GM23338 (cell line): ENCODE measurements around the gene GAS2. TPM values are rescaled to one million over a fixed set of nuclear protein-coding genes. Genes with fewer than 3 reads are reported as not detected.

ENCODE experiments used
- ATAC-seq: fragments of 200-7000 bp; cut with Tn5 transposase; 3 replicates; pipeline ENCODE4 v1.9.1; 2020
- DNase-seq: peaks from one replicate; pipeline ENCODE4 v3.0.0-alpha.2; 2015; ENCODE audit warnings: low spot score
- H2AFZ ChIP-seq: fragments of 200-600 bp; sonication (generic); 2 replicates; pipeline ENCODE4 v1.8.0; 2016; ENCODE audit warnings: antibody characterized with exemption, mild to moderate bottlenecking, moderate library complexity
- H3F3A ChIP-seq: fragments of 200-600 bp; sonication (generic); replicated peaks from 2 replicates; pipeline ENCODE4 v1.8.0; 2017; ENCODE audit warnings: antibody characterized with exemption, mixed run types, low read depth
- H3K27ac ChIP-seq: fragments of 200-600 bp; sonication (generic); 2 replicates; pipeline ENCODE4 v1.6.1; 2016; ENCODE audit warnings: low read depth
- H3K27me3 ChIP-seq: fragments of 200-600 bp; sonication (generic); 2 replicates; pipeline ENCODE4 v1.8.0; 2016; ENCODE audit warnings: mild to moderate bottlenecking, mixed run types, moderate library complexity; ENCODE audit not compliant: insufficient read depth
- H3K36me3 ChIP-seq: fragments of 200-600 bp; sonication (generic); 2 replicates; pipeline ENCODE4 v1.8.0; 2016; ENCODE audit warnings: mild to moderate bottlenecking; ENCODE audit not compliant: insufficient read depth
- H3K4me1 ChIP-seq: fragments of 200-600 bp; sonication (generic); 2 replicates; pipeline ENCODE4 v1.8.0; 2016; ENCODE audit warnings: mild to moderate bottlenecking, moderate library complexity; ENCODE audit not compliant: insufficient read depth
- H3K4me2 ChIP-seq: fragments of 200-600 bp; sonication (generic); 2 replicates; pipeline ENCODE4 v1.7.1; 2017; ENCODE audit warnings: mixed run types
- H3K4me3 ChIP-seq: fragments of 200-600 bp; sonication (generic); 2 replicates; pipeline ENCODE4 v1.6.1; 2016; ENCODE audit warnings: mixed run types
- H3K79me2 ChIP-seq: fragments of 200-600 bp; sonication (generic); replicated peaks from 2 replicates; pipeline ENCODE4 v1.8.0; 2017; ENCODE audit warnings: mild to moderate bottlenecking; ENCODE audit not compliant: insufficient read depth
- H3K9me2 ChIP-seq: fragments of 200-600 bp; sonication (generic); 2 replicates; pipeline ENCODE4 v1.8.0; 2017; ENCODE audit not compliant: insufficient read depth
- H4K20me1 ChIP-seq: fragments of 200-600 bp; sonication (generic); replicated peaks from 2 replicates; pipeline ENCODE4 v1.8.0; 2017; ENCODE audit warnings: mild to moderate bottlenecking; ENCODE audit not compliant: insufficient read depth
- H3K27ac Mint-ChIP-seq: 2 replicates; pipeline ENCODE4 v1.8.0; 2020; ENCODE audit warnings: inconsistent platforms, mild to moderate bottlenecking, moderate library complexity, mixed read lengths
- H3K27me3 Mint-ChIP-seq: 3 replicates; pipeline ENCODE4 v1.8.0; 2022; ENCODE audit warnings: low read depth, mild to moderate bottlenecking, moderate library complexity, mixed read lengths, inconsistent platforms; ENCODE audit not compliant: insufficient read depth, poor library complexity
- H3K36me3 Mint-ChIP-seq: 3 replicates; pipeline ENCODE4 v1.8.0; 2021; ENCODE audit warnings: low read depth, mild to moderate bottlenecking, inconsistent platforms, moderate library complexity, mixed read lengths
- H3K4me1 Mint-ChIP-seq: 3 replicates; pipeline ENCODE4 v1.8.0; 2020; ENCODE audit warnings: mild to moderate bottlenecking, inconsistent platforms, mixed read lengths
- H3K4me3 Mint-ChIP-seq: 3 replicates; pipeline ENCODE4 v1.8.0; 2021; ENCODE audit warnings: moderate library complexity, mild to moderate bottlenecking, inconsistent platforms, mixed read lengths
- H3K9me3 Mint-ChIP-seq: 3 replicates; pipeline ENCODE4 v1.8.0; 2020; ENCODE audit warnings: moderate library complexity, mild to moderate bottlenecking, inconsistent platforms, mixed read lengths
- CREB1 ChIP-seq: fragments of 250-450 bp; sonication (Bioruptor Pico); IDR thresholded peaks from 2 replicates; pipeline ENCODE4 v1.5.0; 2020; ENCODE audit warnings: low read depth, mild to moderate bottlenecking, moderate library complexity
- EZH2phosphoT487 ChIP-seq: fragments of 200-600 bp; sonication (generic); IDR thresholded peaks from one replicate; pipeline ENCODE4 v1.8.1; 2018; ENCODE audit warnings: antibody characterized with exemption; ENCODE audit not compliant: unreplicated experiment
- JUNB ChIP-seq: IDR thresholded peaks from one replicate; pipeline ENCODE4 v1.6.1; 2016; ENCODE audit warnings: antibody characterized with exemption; ENCODE audit not compliant: unreplicated experiment
- NANOG ChIP-seq: IDR thresholded peaks from 2 replicates; pipeline ENCODE4 v1.6.1; 2016; ENCODE audit warnings: antibody characterized with exemption, borderline replicate concordance
- STAT1 ChIP-seq: IDR thresholded peaks from one replicate; pipeline ENCODE4 v1.6.1; 2016; ENCODE audit warnings: antibody characterized with exemption; ENCODE audit not compliant: unreplicated experiment
- polyA plus RNA-seq: library from polyadenylated mRNA; unstranded; fragments of >200 nt; fragmentation: Nextera tagmentation; extraction: Ambion mirVana; gene quantifications from 2 replicates; pipeline ENCODE4 v1.2.1, GENCODE V29; 2016
- total RNA-seq: library from RNA; depleted of rRNA; stranded (reverse); fragments of >200 nt; shearing (Covaris generic); gene quantifications from 2 replicates; pipeline ENCODE4 v1.2.3, GENCODE V29; 2014
- TF ChIP-seq, protein P1 (sequence below), 2 experiments: fragments of 200-600 bp in 1 of 2; sonication (generic) in 1 of 2; conservative IDR thresholded peaks; 2 replicates each; pipeline versions ENCODE4 v1.5.1 to v1.6.1; 2016 to 2017; ENCODE audit warnings: antibody characterized with exemption in 2 of 2, low read depth in 2 of 2, mild to moderate bottlenecking in 2 of 2, moderate library complexity in 1 of 2
- TF ChIP-seq, protein P2 (sequence below): IDR thresholded peaks from 2 replicates; pipeline ENCODE4 v1.6.1; 2016; ENCODE audit warnings: antibody characterized with exemption
- TF ChIP-seq, protein P3 (sequence below): fragments of 250-450 bp; sonication (Bioruptor Pico); IDR thresholded peaks from 2 replicates; pipeline ENCODE4 v1.5.0; 2020; ENCODE audit warnings: mild to moderate bottlenecking, moderate library complexity

Gene GAS2
- total and polyA plus RNA-seq, 2 experiments from 2014 or later, result 2.6 to 6.7 TPM

DNA sequence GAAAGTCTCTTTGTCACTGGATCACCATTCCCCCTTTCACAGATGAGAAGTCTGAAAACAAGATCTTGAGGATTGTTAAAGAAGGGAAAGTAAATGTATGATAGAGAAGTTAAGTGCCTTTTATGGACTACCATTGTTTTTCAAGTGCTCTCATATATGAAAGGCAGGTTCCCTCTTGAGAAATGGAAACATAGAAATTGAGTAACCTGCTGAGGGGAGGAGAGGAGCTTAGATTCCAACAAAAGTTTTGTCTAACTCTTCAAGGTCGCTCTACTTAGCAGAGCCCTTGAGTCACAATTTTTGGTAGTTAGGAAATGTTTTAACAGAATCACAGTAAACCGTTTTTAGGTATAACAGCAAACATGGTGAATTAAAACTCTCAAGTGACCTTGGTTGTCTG is 83.1 kb downstream of the GAS2 start:
- H3F3A ChIP-seq, result no peaks in the 10 kb centered on the region
- H3K79me2 ChIP-seq, result no peaks in the 10 kb centered on the region
- no peak for DNase-seq
- Mint-ChIP-seq H3K9me3 (no peaks in the 10 kb centered on the region), H3K27me3 (peaks cover 3% of the 10 kb centered on the region), H3K36me3 (no peaks in the 10 kb centered on the region), H3K4me3 (no peak overlapping the region), H3K4me1 (no peaks in the 10 kb centered on the region), H3K27ac (no peak overlapping the region)
- no peaks in the 10 kb centered on the region for H3K36me3 ChIP-seq
- no peaks in the 10 kb centered on the region for H4K20me1 ChIP-seq
- no peak overlapping the region for H3K4me3 ChIP-seq
- no peak for ATAC-seq
- no peaks in the 10 kb centered on the region for H3K4me1 ChIP-seq
- no peak overlapping the region for H2AFZ ChIP-seq
- no peaks in the 10 kb centered on the region for H3K9me2 ChIP-seq
- H3K27ac ChIP-seq, result no peak overlapping the region
- H3K4me2 ChIP-seq, result no peak overlapping the region
- H3K27me3 ChIP-seq, result no peaks in the 10 kb centered on the region
- TF ChIP-seq, protein P1, sequence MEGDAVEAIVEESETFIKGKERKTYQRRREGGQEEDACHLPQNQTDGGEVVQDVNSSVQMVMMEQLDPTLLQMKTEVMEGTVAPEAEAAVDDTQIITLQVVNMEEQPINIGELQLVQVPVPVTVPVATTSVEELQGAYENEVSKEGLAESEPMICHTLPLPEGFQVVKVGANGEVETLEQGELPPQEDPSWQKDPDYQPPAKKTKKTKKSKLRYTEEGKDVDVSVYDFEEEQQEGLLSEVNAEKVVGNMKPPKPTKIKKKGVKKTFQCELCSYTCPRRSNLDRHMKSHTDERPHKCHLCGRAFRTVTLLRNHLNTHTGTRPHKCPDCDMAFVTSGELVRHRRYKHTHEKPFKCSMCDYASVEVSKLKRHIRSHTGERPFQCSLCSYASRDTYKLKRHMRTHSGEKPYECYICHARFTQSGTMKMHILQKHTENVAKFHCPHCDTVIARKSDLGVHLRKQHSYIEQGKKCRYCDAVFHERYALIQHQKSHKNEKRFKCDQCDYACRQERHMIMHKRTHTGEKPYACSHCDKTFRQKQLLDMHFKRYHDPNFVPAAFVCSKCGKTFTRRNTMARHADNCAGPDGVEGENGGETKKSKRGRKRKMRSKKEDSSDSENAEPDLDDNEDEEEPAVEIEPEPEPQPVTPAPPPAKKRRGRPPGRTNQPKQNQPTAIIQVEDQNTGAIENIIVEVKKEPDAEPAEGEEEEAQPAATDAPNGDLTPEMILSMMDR (conservative IDR thresholded peaks at IDR 0.05; ENCODE audit: low read depth in 2 of 2), result no peak
- TF ChIP-seq JUNB, result no peak
- TF ChIP-seq EZH2phosphoT487, result no peak
- TF ChIP-seq, protein P2, sequence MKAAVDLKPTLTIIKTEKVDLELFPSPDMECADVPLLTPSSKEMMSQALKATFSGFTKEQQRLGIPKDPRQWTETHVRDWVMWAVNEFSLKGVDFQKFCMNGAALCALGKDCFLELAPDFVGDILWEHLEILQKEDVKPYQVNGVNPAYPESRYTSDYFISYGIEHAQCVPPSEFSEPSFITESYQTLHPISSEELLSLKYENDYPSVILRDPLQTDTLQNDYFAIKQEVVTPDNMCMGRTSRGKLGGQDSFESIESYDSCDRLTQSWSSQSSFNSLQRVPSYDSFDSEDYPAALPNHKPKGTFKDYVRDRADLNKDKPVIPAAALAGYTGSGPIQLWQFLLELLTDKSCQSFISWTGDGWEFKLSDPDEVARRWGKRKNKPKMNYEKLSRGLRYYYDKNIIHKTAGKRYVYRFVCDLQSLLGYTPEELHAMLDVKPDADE, result no peak
- TF ChIP-seq, protein P3, sequence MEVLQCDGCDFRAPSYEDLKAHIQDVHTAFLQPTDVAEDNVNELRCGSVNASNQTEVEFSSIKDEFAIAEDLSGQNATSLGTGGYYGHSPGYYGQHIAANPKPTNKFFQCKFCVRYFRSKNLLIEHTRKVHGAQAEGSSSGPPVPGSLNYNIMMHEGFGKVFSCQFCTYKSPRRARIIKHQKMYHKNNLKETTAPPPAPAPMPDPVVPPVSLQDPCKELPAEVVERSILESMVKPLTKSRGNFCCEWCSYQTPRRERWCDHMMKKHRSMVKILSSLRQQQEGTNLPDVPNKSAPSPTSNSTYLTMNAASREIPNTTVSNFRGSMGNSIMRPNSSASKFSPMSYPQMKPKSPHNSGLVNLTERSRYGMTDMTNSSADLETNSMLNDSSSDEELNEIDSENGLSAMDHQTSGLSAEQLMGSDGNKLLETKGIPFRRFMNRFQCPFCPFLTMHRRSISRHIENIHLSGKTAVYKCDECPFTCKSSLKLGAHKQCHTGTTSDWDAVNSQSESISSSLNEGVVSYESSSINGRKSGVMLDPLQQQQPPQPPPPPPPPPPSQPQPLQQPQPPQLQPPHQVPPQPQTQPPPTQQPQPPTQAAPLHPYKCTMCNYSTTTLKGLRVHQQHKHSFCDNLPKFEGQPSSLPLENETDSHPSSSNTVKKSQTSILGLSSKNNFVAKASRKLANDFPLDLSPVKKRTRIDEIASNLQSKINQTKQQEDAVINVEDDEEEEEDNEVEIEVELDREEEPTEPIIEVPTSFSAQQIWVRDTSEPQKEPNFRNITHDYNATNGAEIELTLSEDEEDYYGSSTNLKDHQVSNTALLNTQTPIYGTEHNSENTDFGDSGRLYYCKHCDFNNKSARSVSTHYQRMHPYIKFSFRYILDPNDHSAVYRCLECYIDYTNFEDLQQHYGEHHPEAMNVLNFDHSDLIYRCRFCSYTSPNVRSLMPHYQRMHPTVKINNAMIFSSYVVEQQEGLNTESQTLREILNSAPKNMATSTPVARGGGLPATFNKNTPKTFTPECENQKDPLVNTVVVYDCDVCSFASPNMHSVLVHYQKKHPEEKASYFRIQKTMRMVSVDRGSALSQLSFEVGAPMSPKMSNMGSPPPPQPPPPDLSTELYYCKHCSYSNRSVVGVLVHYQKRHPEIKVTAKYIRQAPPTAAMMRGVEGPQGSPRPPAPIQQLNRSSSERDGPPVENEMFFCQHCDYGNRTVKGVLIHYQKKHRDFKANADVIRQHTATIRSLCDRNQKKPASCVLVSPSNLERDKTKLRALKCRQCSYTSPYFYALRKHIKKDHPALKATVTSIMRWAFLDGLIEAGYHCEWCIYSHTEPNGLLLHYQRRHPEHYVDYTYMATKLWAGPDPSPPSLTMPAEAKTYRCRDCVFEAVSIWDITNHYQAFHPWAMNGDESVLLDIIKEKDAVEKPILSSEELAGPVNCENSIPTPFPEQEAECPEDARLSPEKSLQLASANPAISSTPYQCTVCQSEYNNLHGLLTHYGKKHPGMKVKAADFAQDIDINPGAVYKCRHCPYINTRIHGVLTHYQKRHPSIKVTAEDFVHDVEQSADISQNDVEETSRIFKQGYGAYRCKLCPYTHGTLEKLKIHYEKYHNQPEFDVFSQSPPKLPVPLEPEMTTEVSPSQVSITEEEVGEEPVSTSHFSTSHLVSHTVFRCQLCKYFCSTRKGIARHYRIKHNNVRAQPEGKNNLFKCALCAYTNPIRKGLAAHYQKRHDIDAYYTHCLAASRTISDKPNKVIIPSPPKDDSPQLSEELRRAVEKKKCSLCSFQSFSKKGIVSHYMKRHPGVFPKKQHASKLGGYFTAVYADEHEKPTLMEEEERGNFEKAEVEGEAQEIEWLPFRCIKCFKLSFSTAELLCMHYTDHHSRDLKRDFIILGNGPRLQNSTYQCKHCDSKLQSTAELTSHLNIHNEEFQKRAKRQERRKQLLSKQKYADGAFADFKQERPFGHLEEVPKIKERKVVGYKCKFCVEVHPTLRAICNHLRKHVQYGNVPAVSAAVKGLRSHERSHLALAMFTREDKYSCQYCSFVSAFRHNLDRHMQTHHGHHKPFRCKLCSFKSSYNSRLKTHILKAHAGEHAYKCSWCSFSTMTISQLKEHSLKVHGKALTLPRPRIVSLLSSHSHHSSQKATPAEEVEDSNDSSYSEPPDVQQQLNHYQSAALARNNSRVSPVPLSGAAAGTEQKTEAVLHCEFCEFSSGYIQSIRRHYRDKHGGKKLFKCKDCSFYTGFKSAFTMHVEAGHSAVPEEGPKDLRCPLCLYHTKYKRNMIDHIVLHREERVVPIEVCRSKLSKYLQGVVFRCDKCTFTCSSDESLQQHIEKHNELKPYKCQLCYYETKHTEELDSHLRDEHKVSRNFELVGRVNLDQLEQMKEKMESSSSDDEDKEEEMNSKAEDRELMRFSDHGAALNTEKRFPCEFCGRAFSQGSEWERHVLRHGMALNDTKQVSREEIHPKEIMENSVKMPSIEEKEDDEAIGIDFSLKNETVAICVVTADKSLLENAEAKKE, result no peak
- no peak for TF ChIP-seq CREB1
- TF ChIP-seq STAT1, result no peak
- no peak for TF ChIP-seq NANOG
